Activated naive CD4-positive, alpha-beta T cell treated with anti-CD3 and anti-CD28 coated beads, Interleukin-2, amount 50 U/mL, for 72 hours (primary cell): Measurements from ENCODE around the gene FGGY. TPM values are rescaled to one million over a fixed set of nuclear protein-coding genes. Genes with fewer than 3 reads are reported as not detected.

ENCODE experiments used
- ATAC-seq, 2 donors: fragments of 150-1000 bp; cut with Tn5 transposase; 2 replicates each; pipeline ENCODE4 v1.10.0; 2021; ENCODE audit warnings: mild to moderate bottlenecking in 2 of 2, moderate library complexity in 2 of 2
- DNase-seq, 2 donors: peaks; one replicate each; pipeline ENCODE4 v3.0.0; 2021 to 2022; ENCODE audit warnings: low spot score in 2 of 2
- H3K27ac Mint-ChIP-seq, 2 donors: one replicate each; pipeline ENCODE4 v1.8.0; 2022; ENCODE audit warnings: mild to moderate bottlenecking in 2 of 2, mixed read lengths in 2 of 2
- H3K36me3 Mint-ChIP-seq, 2 donors: one replicate each; pipeline ENCODE4 v1.8.0; 2022; ENCODE audit warnings: mixed read lengths in 2 of 2
- H3K9me3 Mint-ChIP-seq, 2 donors: one replicate each; pipeline ENCODE4 v1.8.0; 2022; ENCODE audit warnings: mixed read lengths in 2 of 2
- total RNA-seq, 2 donors: library from RNA; stranded (reverse); gene quantifications; one replicate each; pipeline ENCODE4 v1.2.3, GENCODE V29; 2022

The FGGY gene
- total RNA-seq, 2 donors from 2014 or later, result 15.0 to 17.0 TPM

DNA sequence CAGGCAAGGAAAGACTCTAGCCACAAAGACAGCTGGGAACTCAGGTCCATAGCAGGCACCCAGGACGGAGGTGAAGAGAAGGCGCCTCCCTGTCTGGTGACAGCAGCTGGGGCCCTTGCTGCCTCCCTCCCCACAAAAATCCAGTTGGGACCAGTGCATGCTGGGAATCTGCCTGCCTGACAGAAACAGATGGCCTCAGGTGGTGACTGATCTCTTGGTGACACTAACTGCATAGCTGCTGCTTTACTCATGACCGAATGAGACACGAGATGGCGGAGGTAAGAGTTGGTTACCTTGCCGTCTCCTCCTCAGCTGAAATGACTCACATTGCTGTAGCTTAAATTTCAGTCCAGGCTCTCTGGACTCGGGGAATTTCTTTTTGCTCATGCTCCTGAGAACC, 130.3 kb downstream of the FGGY start:
- ATAC-seq (peak in 1 of 2 donors; percentile 28), DNase-seq (no peak)
- no peak overlapping the region for H3K27ac Mint-ChIP-seq
- peaks cover 0 to 7% of the 10 kb centered on the region in 2 donors for H3K9me3 Mint-ChIP-seq
- H3K36me3 Mint-ChIP-seq, result no peaks in the 10 kb centered on the region

DNA sequence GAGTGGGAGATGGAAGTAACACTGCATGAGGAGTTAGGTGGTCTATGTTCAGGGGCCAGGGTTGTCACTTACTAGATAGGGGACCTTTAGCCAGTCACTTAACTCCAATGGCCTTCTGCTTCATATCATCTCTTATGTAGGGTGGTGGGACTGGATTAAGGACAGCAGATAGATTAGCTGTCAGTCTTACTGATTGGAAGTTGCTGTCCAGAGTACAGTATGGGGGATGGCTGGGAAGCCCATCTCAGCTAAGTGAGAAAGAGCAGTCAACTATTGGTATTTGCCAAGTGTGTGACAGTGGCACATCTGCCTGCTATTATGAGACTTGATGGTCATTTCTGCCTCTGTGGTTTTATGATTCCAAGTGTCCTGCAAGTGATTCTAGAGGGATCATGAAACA, 130.9 kb downstream of the FGGY start:
- no peaks in the 10 kb centered on the region for H3K36me3 Mint-ChIP-seq
- no peak for ATAC-seq
- H3K9me3 Mint-ChIP-seq, result peaks cover 0 to 7% of the 10 kb centered on the region in 2 donors
- H3K27ac Mint-ChIP-seq, result no peak overlapping the region
- DNase-seq, result no peak

DNA sequence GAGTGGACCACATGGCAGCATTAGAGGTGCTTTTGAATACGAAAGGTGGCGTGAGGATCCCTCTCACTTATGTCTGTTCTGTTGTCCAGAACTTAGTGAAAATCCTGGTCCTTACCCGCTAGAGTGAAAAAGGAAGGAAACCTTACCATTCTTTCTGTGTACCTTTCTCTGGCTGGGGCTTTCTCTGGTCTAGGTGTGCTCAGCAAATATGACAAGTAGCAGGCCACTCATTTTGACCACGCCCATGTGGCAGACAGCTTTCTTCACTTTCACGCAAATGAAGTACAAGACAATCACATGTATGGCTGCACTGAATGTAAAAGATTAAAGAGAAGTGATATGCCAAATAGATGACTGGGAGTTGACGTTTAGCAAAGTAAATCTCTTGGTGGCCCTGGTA, 131.9 kb downstream of the FGGY start:
- H3K9me3 Mint-ChIP-seq, result peaks cover 0 to 7% of the 10 kb centered on the region in 2 donors
- DNase-seq (no peak), ATAC-seq (no peak)
- H3K36me3 Mint-ChIP-seq, result no peaks in the 10 kb centered on the region
- H3K27ac Mint-ChIP-seq, result peak overlapping the region in 1 of 2 donors; percentile 23

DNA sequence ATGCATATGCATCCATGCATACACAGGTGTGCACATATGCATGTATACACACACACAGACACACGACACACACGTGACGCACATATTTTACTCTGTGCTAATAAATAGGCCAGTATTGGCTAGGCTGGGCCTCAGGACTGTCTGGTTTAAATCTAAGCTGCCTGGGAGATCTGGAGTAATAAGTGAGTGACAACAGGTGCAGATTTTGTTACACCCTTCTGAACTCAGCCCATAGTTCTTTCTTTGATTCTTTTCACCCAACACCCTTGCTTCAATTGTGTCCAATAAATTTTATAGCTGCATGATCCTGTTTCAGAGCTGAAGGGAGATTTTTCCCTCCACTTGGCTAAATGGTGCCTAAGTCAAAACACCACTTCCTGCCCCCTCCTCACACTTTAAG, 132.8 kb downstream of the FGGY start:
- Mint-ChIP-seq H3K9me3 (peaks cover 0 to 7% of the 10 kb centered on the region in 2 donors), H3K27ac (no peak overlapping the region), H3K36me3 (no peaks in the 10 kb centered on the region)
- DNase-seq, result no peak
- ATAC-seq, result no peak

DNA sequence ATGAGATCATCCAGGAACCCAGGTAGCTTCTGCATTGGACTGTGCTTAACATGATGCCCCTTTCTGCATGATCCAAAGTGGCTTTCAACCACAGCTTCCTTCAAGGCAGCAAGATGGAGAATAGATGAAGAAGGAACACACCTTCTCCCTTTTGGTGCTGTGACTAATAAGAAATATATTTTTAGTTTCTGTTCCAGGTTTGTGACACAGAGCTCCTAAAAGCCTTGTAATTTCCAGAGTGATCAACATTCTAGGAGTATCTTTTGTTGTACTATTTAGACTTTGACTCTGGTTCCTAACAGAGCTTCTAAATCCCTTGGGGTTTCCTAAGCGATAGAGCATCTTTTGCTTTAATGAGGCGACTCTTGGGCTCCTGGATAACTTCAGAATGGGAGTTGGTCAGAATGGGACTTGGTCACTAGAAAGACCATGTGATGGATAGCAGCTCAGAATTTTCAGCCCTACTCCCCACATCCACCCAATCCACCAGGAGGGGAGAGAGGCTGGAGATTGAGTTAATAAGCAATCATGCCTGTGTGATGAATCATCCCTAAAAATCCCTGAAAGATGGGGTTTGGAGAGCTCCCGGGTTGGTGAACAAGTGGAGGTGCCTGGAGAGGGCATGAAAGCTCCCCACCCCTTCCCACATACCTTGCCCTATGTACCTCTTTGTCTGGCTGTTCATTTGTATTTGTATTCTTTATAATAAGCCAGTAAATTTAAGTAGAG, 134.8 kb downstream of the FGGY start:
- DNase-seq (no peak), ATAC-seq (peak in 1 of 2 donors; percentile 25)
- no peaks in the 10 kb centered on the region for H3K36me3 Mint-ChIP-seq
- H3K9me3 Mint-ChIP-seq, result peaks cover 0 to 7% of the 10 kb centered on the region in 2 donors
- peak overlapping the region in 1 of 2 donors; percentile 76 for H3K27ac Mint-ChIP-seq

DNA sequence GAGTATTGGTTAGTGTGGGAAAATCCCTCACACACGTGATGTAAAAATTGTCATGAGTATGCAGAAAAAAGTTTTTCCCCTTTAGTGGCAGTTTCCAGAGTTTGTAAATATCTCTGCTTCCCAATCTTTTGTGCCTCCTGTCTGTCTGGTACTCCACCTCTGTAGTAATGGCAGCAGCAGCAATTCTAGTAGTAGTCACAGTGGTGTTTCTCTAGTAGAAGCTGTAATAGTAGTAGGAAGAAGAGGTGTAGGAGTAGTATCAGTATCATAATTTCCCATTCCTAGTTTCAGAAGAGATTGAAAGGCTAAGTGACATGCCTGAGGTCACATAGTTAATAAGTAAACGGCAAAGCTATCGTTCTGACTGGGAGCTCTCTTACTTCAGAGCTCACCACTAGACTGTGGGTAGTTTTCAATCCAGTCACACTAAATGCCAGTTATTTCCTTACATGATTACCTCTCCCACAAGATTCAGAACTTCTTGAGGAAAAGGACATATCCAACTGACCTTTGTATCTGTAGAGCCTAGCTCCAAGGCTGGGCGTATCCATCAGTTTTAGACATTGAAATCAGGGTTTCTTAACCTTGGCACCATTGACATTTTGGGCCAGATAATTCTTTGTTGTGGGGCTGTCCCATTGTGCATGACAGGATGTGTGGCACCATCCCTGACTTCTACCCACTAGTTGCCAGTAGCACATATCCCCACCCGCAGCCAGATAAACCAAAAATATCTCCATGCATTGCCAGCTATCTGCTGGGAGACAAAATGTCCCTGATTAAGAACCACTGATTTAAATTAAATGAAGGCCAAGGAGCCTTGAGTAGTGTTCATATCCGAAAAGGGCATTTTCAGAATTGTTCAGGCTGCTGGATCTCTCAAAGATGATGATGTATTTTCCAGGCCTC, 135.9 kb downstream of the FGGY start:
- Mint-ChIP-seq H3K36me3 (no peaks in the 10 kb centered on the region), H3K27ac (peak overlapping the region; percentile 46 to 76), H3K9me3 (peaks cover 0 to 7% of the 10 kb centered on the region in 2 donors)
- ATAC-seq (peak; percentile 88 to 92), DNase-seq (peak in 1 of 2 donors; percentile 8)

DNA sequence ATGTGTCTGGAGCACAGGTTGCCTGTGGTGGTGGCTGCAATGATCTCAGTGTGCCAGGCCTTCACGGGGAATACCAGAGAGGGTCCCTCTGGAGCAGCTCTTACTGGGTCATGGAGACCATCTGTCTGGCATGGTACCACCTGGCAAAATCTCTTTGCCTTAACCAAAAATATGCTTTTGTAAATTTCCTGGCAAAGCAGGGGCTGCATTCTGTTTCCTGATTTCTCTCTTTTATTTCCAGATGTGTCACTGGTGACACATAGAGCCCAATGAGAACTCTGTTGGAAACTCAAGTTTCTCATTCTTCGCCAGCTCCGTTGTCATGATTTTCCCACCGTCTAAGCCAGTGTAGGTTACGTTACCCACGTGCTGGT, 136.5 kb downstream of the FGGY start:
- peaks cover 0 to 7% of the 10 kb centered on the region in 2 donors for H3K9me3 Mint-ChIP-seq
- H3K36me3 Mint-ChIP-seq, result no peaks in the 10 kb centered on the region
- ATAC-seq, result peak in 1 of 2 donors; percentile 3
- no peak for DNase-seq
- H3K27ac Mint-ChIP-seq, result peak overlapping the region; percentile 34 to 76

DNA sequence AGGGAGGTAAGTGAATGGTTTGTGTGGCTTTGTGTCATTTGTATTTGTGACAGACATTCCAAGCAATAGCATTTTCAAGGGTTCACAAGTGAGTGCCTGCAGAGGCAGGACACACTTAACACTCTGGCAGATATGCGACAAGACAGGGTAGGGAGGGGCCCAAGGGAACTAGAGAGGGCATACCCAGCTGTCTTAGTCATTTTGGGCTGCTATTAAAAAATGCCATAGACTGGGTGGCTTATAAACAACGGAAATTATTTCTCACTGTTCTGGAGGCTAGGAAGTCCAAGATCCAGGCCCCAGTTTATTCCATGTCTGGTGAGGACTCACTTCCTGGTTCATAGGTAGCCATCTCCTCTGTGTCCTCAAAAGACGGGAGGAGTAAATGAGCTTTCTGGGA, 137.4 kb downstream of the FGGY start:
- ATAC-seq, result no peak
- Mint-ChIP-seq H3K36me3 (no peaks in the 10 kb centered on the region), H3K9me3 (peaks cover 0 to 7% of the 10 kb centered on the region in 2 donors), H3K27ac (no peak overlapping the region)
- no peak for DNase-seq

DNA sequence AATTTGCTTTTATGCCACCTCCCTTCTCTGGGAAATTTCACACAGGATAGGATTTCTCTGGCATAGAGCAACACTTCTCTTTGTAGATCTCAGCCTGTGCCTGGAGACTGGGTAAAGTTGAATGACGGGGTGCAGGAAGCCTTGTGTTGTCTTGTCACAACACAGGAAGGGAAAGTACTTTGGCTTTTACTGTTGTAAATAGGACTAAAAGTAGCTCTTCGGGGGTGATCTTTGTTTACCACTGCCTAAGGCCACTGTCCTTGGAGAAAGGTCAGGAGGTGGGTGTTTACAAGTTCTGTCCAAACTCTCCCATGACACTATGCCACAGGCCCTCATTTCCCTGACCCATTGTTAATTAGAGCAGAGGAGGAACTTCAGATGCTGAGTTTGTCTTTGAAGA, 139.7 kb downstream of the FGGY start:
- Mint-ChIP-seq H3K27ac (no peak overlapping the region), H3K36me3 (no peaks in the 10 kb centered on the region), H3K9me3 (no peaks in the 10 kb centered on the region)
- no peak for ATAC-seq
- DNase-seq, result no peak

DNA sequence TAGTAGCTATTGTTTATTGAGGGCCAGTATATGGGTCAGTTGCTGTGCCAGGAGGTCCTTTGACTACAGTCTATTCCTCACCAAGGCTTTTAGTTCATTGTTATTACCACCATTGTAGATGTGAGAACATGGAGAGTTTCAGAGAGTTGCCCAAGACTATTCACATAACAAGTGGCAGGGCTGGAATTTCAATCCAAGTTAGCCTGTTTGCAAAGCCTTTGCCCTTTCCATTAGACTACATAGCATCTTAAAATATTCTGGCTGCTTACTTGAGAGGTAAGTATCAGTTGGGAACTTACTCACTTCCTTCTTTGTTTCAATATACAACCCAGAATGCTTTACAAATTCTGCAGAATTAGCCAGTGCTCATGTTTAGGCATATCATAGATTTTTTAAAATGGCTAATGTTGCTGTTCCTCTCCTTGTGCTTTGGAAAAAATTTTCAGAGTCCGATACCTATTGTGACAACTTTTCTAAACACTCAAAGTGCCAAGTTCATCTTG, 141.2 kb downstream of the FGGY start:
- no peak overlapping the region for H3K27ac Mint-ChIP-seq
- H3K36me3 Mint-ChIP-seq, result peaks cover 0 to 6% of the 10 kb centered on the region in 2 donors
- no peaks in the 10 kb centered on the region for H3K9me3 Mint-ChIP-seq
- DNase-seq (no peak), ATAC-seq (no peak)

DNA sequence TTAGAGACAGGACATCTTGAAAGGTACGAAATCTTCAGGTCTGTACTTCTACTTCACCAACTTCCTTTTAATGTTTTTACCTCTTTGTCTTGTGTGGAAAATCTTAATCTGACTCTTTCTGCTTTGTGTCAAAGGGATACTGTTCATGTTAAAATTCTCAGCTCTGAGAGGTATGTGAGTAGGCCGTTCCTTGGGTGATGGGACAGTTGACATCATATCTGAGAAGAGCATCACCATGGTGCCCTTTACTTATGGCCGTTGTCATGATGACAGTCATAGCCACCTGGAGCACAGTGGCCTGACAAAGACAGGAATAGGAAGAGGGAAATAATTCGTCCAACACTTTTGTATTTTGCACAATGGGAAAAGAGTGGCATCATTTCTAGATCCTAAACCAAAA, 145.6 kb downstream of the FGGY start:
- Mint-ChIP-seq H3K27ac (peak overlapping the region in 1 of 2 donors; percentile 36), H3K36me3 (peaks cover 0 to 6% of the 10 kb centered on the region in 2 donors), H3K9me3 (no peaks in the 10 kb centered on the region)
- DNase-seq (no peak), ATAC-seq (peak; percentile 75 to 87)

DNA sequence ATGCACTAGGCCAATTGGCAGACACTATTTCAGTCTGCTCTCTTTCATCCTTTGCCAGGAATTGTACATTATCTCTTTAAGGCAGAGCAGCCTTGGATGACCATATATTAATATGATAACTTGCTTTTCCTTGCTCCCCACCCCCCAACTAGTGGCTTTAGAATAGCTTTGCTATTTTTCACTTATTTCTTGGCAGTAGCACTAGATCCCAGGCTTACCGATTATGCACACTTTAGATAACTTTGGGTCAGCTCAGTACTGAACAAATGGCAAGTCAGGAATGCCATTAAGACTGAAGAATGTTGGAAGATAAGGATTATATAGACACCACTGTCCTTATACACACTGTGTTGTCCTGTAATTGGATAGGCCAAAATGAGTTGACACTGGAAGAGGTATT, 146.4 kb downstream of the FGGY start:
- no peak for ATAC-seq

DNA sequence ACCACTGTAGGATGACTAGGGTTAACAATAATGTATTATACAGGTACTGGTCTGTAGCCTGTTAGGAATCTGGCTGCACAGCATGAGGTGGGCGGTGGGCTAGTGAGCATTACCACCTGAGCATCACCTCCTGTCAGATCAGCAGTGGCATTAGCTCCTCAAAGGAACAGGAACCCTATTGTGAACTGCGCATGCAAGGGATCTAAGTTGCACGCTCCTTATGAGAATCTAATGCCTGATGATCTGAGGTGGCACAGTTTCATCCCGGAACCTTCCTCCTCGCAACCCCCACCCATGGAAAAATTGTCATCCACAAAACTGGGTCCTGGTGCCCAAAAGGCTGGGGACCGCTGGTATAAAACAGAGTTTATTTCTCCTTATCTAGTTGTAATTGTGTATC, 147.6 kb downstream of the FGGY start:
- Mint-ChIP-seq H3K27ac (no peak overlapping the region), H3K36me3 (peaks cover 0 to 6% of the 10 kb centered on the region in 2 donors), H3K9me3 (no peaks in the 10 kb centered on the region)
- no peak for DNase-seq
- ATAC-seq, result no peak

More for the DNA sequence above, 146.4 kb downstream of the FGGY start:
- Mint-ChIP-seq H3K36me3 (peaks cover 0 to 6% of the 10 kb centered on the region in 2 donors), H3K27ac (no peak overlapping the region), H3K9me3 (no peaks in the 10 kb centered on the region)
- no peak for DNase-seq

DNA sequence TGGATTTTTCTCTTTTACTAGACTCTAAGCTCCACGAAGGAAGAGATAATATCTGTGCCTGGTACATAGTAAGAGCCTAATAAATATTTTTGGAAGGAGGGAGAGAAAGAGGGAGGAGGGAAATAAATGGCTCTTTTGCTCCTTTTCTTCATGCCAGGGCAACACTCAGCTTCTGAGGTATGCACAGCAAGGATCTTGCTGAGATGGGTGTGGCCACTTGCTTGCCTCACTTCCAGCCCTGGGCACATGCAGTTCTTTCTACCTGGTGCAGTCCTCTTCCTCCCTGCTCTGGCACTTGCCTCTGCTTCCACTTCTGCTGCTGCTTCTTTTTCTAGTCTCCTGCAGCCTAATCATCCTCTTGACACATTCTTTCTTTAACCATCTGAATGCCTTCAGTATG, 148.1 kb downstream of the FGGY start:
- no peak for DNase-seq
- ATAC-seq, result no peak
- Mint-ChIP-seq H3K36me3 (peaks cover 0 to 6% of the 10 kb centered on the region in 2 donors), H3K27ac (peak overlapping the region in 1 of 2 donors; percentile 73), H3K9me3 (no peaks in the 10 kb centered on the region)

DNA sequence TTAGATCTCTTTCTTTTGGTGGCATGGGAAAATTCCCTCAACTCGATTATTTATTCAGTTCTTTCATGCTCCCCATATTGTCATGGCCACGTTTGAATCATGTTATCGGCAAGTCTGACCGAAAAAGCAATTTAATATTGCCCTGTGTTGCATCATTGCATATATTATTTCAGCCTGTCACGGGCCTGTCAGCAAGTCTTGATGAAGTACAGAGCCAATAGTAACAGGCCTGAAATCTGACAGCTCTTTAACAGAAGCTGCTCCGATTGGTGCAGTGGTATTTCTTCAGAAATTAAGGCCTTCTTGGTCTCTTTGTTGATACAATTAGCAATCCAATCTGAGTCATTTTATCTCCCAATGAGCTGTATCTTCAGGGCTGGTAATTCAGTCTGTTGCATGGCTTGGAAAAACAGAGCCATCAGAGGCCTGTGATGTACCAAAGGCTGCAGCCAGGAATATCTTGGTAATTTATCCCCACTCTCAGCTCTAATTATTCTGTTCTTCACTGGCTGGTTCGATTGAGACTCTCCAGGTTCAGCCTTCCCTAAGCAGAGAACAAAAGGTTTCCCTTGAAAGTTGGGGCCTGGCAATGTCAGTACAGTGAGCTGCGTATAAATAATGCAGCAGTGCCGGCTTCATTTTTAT, 149.5 kb downstream of the FGGY start:
- ATAC-seq, result no peak

DNA sequence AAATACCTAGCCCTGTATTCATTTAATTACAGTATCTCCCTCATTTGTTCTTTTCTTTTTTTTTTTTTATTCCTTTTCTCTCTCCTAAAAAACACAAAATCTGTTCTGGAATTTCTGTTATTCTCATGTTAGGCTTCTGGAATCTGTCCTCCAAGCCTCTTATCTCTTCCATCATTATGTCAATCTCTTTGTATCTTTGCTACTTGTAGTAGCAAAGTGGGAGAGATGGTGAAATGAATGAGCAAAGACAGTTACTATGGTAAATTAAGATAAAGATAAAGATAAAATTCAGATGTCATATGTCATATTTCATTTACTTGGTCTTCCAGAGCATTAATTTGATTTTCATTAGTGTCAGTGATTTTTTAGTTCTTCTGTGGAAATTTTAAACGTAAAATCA, 155.1 kb downstream of the FGGY start:
- Mint-ChIP-seq H3K9me3 (no peaks in the 10 kb centered on the region), H3K36me3 (peaks cover 0 to 2% of the 10 kb centered on the region in 2 donors), H3K27ac (no peak overlapping the region)
- ATAC-seq (no peak), DNase-seq (no peak)

More for the DNA sequence above, 149.5 kb downstream of the FGGY start:
- no peak for DNase-seq
- Mint-ChIP-seq H3K27ac (no peak overlapping the region), H3K36me3 (peaks cover 0 to 6% of the 10 kb centered on the region in 2 donors), H3K9me3 (no peaks in the 10 kb centered on the region)

DNA sequence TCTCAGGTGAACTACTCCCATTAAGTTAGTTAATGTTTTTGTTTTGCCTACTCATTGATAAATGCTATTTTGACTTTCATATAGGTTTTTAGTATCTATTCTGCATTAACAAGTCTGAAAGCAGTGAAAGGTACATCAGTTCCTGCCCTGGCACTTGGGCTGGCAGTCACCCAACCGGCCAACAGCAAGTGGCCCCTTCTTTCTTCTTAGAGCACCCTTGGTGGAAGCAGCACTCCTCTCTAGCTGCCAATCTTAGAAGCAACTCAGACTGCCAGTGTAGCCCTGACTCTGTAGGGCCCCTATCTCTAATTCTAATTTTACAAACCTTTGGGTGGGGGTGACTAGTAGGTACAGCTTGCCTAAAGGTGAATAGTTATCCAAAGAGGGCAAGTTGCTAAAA, 155.7 kb downstream of the FGGY start:
- DNase-seq (no peak), ATAC-seq (no peak)
- Mint-ChIP-seq H3K9me3 (no peaks in the 10 kb centered on the region), H3K27ac (no peak overlapping the region), H3K36me3 (peaks cover 0 to 7% of the 10 kb centered on the region in 2 donors)
